Measurements from ENCODE around the gene MAD1L1.

The MAD1L1 gene

DNA sequence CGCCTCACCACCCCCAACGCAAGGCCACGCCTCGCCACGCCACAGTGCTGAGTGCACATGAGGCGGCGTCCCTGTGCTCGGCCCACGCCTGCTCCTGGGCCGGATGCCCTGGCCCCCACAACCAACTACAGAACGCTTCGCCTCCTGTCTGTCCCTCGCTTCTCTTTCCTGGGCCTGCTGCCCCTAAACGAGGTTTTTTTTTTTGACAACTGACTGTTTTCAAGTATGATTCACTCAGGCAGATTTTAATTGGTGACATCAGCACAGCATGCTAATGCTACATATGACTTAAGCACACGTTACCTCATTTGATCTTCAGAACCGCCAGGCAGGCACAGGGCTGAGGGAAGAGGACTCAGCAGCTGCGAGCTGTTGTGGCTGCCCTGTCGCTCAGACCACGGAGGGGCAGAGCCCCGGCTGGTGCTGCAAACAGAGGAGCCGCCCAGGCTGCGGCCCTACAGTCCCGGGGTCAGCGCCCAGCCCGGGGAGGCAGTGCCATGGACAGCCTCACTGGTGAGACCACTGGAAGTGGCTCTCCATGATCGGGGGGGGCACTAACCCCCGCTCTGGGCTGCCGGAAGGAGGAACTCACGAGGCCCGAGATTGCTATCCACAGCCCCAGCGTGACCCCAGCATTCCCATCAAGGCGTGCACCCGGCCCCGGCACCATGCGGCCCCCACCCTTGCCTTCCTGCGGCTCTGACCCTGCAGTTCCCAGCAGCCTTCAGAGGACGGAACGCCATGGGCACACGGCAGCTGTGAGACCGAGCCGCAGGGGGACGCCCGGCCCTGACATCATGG lies 212.8 kb downstream of the MAD1L1 start:
- no peak for FAIRE-seq

GRCh38 chr7:2019461-2019710 lies 213.4 kb downstream of the MAD1L1 start:
- no peak for FAIRE-seq

- no peak for FAIRE-seq
These were observed 213.9 kb downstream of the MAD1L1 start for GRCh38 chr7:2018569-2019460.

DNA sequence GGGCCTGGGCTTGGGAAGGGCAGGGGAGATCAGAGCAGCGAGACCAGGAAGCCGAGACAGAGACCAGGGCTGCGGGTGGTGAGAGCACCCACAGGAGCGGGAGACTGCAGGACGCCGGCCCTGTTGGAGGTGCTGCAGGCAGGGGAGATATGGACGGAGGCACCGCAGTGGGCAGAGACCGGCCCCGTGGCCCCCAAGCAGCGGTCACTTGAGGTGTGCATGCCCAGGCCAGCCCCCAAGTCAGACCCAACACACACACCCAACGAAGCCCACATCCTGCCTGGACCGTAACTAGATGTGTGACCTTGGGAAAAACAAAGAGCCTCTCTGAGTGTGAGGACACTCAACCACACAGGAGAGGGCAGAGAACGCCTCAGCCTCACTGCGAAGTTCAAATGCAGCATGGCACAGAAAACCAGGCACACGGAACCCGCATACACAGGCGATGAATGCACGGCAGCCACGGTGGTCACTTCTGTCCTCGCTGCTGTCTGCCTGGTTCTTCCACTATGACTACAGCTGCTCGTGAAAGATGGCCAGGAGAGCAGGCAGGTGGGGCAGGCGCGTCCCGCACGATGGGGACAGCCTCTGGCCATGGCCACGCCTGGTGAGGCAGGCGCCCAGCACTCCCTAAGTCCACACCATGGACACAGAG lies 214.7 kb downstream of the MAD1L1 start:
- FAIRE-seq: no peak

DNA sequence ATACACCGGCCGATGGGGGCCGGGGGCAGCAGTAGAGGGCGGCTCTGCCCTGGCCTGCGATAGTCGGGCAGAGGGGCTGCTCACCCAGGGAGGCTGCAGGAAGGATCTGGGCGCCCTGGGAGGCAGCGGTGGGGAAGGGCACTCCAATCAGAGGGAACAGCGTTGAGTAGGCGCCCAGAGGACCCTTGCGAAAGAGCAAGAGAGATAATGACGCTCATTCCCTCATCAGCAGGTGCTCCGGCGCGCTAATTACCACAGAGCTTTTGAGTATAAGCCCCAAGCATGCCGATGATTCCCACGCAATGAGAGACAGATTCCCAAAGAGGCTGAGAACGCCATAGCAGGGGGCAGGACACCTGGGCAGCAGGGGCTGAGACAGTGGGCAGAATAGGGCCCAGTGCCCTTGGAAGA lies 215.3 kb downstream of the MAD1L1 start:
- FAIRE-seq: no peak

- FAIRE-seq: no peak
These were observed 215.8 kb downstream of the MAD1L1 start for GRCh38 chr7:2016761-2017480.

GRCh38 chr7:2016021-2016631 lies 216.6 kb downstream of the MAD1L1 start:
- FAIRE-seq: no peak

- no peak for FAIRE-seq
These were observed 217.4 kb downstream of the MAD1L1 start for GRCh38 chr7:2015251-2015871.

GRCh38 chr7:2014391-2015241 lies 218.1 kb downstream of the MAD1L1 start:
- FAIRE-seq: no peak

DNA sequence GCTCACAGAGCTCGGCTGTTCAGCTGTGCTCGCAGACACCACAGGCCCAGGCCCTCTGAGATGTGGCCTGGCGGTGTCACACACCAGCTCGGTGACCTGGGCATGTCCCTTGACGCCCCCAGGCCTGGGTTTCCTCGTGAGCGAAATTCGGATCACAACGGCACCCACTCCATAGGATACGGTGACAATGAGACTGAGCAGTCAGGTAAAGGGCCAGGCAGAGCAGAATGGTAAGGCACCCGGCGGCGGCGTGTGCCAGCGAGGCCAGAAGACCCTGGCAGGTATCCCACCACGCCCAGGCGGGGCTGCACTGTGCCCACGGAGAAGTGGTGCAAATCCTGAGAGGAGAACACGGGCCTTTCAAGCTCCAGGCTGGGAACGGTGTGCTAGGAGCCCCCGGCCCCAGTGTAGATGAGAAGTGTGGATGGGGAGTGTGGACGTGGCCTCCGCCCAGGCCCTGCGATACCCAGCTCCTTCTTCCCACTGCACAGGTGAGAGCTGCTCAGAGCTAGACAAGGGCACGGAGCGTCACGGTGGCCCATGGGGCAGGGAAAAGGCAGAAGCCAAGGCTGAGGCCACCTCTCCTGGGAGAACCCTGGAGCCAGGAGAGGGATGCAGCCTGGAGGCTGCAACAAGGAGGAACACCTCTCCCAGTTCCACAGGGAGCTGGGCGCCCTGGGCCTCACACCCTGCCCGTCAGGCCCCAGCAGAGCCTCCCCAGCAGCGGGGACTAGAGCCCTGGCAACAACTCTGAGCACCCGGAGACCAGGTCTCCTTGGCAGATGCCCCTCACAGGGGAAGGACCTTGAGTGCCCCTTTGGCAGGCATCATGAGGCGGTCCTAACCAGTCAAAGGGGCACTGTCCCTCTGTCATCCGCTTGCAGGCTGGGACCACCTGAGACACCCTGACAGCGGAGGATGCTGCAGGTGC lies 219.1 kb downstream of the MAD1L1 start:
- no peak for FAIRE-seq

DNA sequence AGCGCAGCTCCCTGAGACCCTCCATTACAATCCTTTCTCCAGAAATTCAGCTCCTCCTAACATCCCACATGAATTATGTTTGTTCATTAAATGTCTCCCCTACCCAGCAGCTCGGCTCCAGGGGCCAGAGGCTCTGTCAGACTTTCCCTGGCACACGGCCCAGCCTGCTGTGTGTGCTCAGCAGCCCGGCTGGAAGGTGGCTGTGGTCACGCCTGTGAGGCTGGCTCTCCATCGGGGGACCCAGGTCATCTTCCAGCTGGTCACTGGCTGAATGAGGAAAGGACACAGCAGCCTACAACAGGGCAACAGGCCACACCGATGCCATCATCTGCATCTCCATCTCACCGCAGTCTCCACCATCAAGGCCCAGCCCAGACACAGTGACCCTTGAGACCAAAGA lies 219.8 kb downstream of the MAD1L1 start:
- FAIRE-seq: no peak

DNA sequence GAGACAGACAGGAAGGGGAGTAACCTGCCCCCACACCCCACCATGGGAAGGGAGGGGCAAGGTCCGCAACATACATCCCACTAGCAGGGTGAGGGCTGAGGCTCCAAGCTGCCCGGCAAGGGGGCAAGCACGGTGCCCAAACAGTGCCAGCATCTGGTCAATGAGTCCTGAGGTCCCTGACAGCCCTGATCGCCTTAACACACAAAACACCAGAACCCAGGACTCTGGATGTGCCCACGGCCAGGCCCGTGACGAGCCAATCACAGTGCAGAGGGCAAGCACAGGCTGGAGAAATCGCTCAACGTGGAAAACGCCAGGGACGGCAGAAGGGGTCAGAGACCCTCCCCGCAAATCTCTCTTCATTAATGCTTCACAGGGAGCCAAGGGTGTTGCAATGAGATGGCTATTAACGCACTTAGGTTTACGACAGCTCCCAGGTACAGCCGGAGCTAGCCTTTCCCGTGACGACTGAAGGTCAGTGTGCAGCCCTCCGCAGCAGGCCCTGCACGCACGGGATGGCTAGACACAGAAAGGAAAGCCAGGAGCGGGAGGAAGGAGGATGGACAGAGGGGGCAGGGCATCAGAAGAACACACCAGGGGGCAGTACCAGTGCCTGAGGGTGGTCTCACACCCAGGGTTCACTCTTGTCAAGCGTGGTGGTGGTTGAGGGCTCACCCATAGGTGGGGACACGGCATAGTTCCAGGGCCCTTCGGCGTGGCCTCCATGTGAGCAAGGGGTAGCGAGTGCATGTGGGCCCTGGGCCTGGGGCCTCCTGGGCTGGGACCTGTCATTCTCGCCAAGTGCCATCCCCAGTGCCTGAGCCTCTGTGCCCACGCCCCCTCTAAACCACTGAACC lies 220.5 kb downstream of the MAD1L1 start:
- no peak for FAIRE-seq

DNA sequence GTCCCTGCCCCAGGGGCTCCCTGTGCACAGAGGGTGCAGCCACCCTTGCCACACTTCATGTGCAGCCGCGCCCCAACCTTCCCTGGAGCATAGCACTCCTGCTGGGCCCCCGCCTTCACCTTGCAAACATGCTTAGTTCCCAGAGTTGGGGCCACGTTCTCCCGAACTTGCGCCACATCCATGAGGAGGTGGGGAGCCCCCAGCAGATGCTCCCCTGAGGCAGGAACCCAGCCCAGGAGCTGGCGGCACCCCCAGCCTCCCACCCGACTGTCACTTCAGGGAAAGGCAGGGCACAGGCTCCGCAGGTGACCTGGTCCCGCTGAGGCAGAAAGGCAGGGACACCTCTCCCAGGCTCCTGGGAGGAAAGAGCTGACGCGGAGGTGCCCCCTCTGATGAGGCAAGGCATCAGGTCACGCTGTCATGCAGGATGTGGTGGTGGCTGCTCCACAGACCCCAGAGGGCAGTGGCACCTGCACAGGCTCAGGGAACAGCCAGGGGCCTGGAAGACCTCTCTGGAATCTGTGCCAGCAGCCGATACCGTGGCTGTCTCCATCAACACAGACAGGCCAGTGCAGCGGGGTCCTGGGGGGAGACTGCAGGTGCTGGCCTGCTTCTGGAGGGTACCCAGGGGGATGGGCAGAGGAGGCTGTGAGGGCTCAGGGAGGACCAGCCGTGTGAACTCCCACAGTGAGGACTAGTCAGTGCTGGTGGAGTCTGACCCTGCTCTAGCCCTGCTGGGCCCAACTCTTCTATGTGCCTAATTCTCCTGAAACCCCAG lies 221.3 kb downstream of the MAD1L1 start:
- no peak for FAIRE-seq

DNA sequence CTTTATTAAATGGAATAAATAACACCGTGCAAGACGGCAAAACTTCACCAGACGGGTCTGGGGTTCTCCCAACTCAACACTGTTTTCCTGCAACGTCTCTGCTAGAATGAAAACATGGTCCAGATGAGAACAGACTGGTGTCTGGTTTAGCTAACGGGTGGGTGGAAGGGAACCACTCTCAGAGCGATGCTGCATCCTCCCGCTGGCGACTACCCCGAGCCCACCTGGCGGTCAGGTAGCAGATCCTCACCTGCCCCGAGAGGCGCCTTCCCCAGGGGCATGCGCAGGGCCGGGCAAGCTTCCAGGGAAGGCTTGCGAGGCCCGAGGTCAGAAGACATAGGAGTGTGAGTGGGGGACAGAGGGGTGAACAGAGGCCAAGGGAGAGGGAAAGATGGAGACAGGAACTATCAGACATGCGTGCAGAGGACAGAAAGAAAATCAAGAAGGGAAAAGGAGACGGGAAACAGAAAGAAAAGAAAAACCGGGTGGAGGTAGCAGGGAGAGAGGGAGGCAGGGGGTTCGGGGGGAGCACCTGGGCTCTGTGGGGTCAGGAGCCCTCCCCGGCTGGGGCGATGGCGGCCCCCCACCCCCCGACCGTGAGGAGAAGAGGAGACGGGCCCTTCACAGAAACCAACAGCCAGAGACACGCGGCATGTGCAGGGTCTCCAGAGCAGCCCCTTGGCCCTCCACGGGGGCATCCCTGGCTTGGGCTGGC lies 222.0 kb downstream of the MAD1L1 start:
- FAIRE-seq: no peak

DNA sequence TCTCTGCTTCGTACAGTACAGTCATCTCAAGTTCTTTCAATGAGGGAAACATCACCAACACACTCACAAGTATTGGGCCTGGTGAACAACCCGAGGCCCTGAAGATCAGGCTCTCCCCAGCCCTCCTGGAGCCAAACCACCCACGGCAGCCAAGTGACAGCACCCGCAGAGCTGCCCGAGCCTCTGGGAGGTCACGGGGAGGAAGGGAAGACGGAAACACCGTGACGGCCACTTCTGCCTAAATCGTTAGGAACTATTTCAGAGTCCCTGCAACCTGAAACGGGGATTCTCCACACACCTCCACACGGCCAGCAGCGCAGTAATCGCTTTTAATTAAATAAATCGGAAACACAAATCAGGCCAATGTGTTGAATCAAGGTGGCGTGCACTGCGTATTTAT lies 222.6 kb downstream of the MAD1L1 start:
- FAIRE-seq: no peak

DNA sequence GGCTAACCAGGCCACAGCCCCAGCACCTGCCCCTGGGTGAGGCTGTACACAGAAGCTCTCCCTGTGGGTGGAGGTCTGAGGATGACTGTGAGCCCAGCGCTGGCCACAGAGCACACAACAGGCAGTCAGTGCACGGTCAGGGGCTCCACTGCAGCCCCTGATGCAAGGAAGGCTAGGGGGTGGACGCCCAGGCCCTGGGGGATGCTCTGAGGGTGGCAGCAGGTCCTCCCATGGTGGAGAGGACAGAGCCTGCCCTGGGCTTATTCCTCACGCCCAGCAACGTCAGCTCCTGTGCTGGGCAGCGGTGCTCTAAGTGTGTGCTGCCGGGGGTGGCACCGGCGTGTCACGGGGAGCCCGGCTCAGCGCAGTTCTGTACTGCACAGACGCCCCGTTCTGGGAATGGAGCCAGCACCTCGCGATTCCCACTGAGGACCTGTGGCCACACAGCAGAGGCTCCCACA lies 223.2 kb downstream of the MAD1L1 start:
- FAIRE-seq: no peak

DNA sequence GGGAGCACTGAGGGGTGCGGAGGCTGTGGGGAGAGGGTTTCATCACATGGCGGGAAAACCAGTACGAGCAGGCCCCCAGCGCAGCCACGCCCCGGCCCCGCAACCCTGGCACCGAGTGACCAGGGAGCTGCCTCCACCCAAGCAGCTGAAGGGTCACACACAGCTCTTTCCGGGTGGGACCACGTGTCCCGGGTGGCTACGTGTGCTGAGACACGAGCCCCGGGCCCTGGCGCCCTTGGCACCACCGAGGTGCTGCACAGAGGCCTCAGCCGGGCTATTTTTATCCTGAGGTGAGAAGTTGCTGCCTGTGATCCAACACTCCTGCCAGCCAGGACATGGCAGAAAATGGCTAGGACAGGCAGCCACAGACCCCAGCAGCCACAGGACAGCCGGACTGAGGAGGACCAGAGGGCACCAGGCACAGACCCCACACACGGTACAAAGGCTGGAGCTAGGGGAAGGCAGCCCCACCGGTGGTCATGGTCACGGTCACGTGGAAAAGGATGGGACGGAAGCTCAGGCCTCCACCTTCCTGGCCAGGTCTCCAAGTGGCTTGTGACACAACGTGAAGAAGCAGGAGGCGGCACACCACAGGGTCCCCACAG lies 223.7 kb downstream of the MAD1L1 start:
- no peak for FAIRE-seq

All from endometrium (tissue), 2 donors.